HCT116 (cell line): ENCODE measurements around the gene DMD. TPM values are rescaled to one million over a fixed set of nuclear protein-coding genes. Genes with fewer than 3 reads are reported as not detected.

Source experiments
- ATAC-seq: fragments of 200-7000 bp; cut with Tn5 transposase; 2 replicates; pipeline ENCODE4 v1.9.1; 2020; ENCODE audit warnings: mild to moderate bottlenecking, moderate library complexity
- BruUV-seq: library from RNA; stranded (reverse); fragments of 400-500 nt; replicated peaks from 2 replicates; lab custom pipeline; 2021; lab: Mats Ljungman, UMichigan
- CTCF ChIA-PET: fragments of 300-600 bp; sonication (Branson Sonifier 250); formaldehyde crosslinking; loops from one replicate; lab custom pipeline; 2021; ENCODE audit warnings: antibody characterized with exemption; lab: Charles Lee
- POLR2A ChIA-PET: fragments of 300-600, 350-600 bp; sonication (Branson Sonifier 250); formaldehyde crosslinking; loops from one replicate; lab custom pipeline; 2021; ENCODE audit warnings: antibody characterized with exemption; lab: Charles Lee
- RAD21 ChIA-PET, 2 experiments: fragments of 300-600 bp; sonication (Branson Sonifier 250); formaldehyde crosslinking; loops; one replicate each; lab custom pipeline; 2023; ENCODE audit warnings: low total read pairs in 2 of 2; ENCODE audit not compliant: uncharacterized antibody in 2 of 2, unreplicated experiment in 2 of 2, low non-redundant PET in 1 of 2; lab: Charles Lee
- DNase-seq: peaks from one replicate; pipeline ENCODE4 v3.0.0-alpha.2; 2010; ENCODE audit warnings: low read depth, low spot score
- H2AFZ ChIP-seq: fragments of 200-600 bp; shearing (Covaris generic), sonication (generic); 2 replicates; pipeline ENCODE4 v1.6.1; 2017; ENCODE audit warnings: low read depth, mixed run types, mixed read lengths, antibody characterized with exemption, low read length; ENCODE audit not compliant: poor library complexity, severe bottlenecking
- H3K27ac ChIP-seq: 2 replicates; pipeline ENCODE4 v1.5.1; 2012; ENCODE audit warnings: low read depth, low read length
- H3K27me3 ChIP-seq: fragments of 200-600 bp; sonication (generic); 2 replicates; pipeline ENCODE4 v1.6.1; 2016; ENCODE audit warnings: mixed run types, low read length, mixed read lengths; ENCODE audit not compliant: insufficient read depth
- H3K36me3 ChIP-seq, 2 experiments: fragments of 200-500 bp in 1 of 2; fragments of 200-600 bp in 1 of 2; sonication (Bioruptor generic) in 1 of 2; sonication (generic) in 1 of 2; 2 replicates each; pipeline versions ENCODE4 v1.5.1 to v1.6.1; 2014 to 2016; ENCODE audit warnings: low read length in 2 of 2, inconsistent platforms in 1 of 2, mixed read lengths in 1 of 2, mixed run types in 1 of 2; ENCODE audit not compliant: insufficient read depth in 2 of 2, control insufficient read depth in 1 of 2
- H3K4me1 ChIP-seq, 2 experiments: fragments of 200-600 bp in 1 of 2; sonication (generic) in 1 of 2; 2 replicates each; pipeline versions ENCODE4 v1.5.1 to v1.6.1; 2012 to 2017; ENCODE audit warnings: low read length in 2 of 2, inconsistent platforms in 1 of 2, mild to moderate bottlenecking in 1 of 2, mixed read lengths in 1 of 2, mixed run types in 1 of 2, moderate library complexity in 1 of 2; ENCODE audit not compliant: insufficient read depth in 2 of 2, control insufficient read depth in 1 of 2
- H3K4me2 ChIP-seq: fragments of 200-600 bp; sonication (generic); 2 replicates; pipeline ENCODE4 v1.6.1; 2017; ENCODE audit warnings: mixed run types, low read length, mixed read lengths
- H3K4me3 ChIP-seq, 2 experiments: fragments of 200-600 bp in 1 of 2; sonication (generic) in 1 of 2; replicated peaks in 1 of 2; 2 replicates each; pipeline ENCODE4 v1.5.1; 2011 to 2016; ENCODE audit warnings: low read length in 2 of 2, control low read depth in 1 of 2, low read depth in 1 of 2, mild to moderate bottlenecking in 1 of 2, mixed read lengths in 1 of 2, mixed run types in 1 of 2
- H3K79me2 ChIP-seq: fragments of 200-600 bp; sonication (generic); 2 replicates; pipeline ENCODE4 v1.6.1; 2017; ENCODE audit warnings: mild to moderate bottlenecking, mixed run types, low read length, moderate library complexity, mixed read lengths; ENCODE audit not compliant: insufficient read depth
- H3K9ac ChIP-seq: fragments of 200-600 bp; sonication (generic); 2 replicates; pipeline ENCODE4 v1.6.1; 2016; ENCODE audit warnings: low read length, mixed read lengths
- H3K9me2 ChIP-seq: fragments of 200-600 bp; sonication (generic), shearing (Covaris generic); 2 replicates; pipeline ENCODE4 v1.6.1; 2017; ENCODE audit warnings: mixed run types, mild to moderate bottlenecking, moderate library complexity; ENCODE audit not compliant: insufficient read depth
- H3K9me3 ChIP-seq, 2 experiments: fragments of 200-500 bp in 1 of 2; fragments of 200-600 bp in 1 of 2; sonication (Bioruptor generic) in 1 of 2; sonication (generic) in 1 of 2; 2 replicates each; pipeline ENCODE4 v1.6.1; 2014 to 2017; ENCODE audit warnings: low read length in 2 of 2, mixed read lengths in 2 of 2, inconsistent platforms in 1 of 2, low read depth in 1 of 2, mild to moderate bottlenecking in 1 of 2, mixed run types in 1 of 2, moderate library complexity in 1 of 2; ENCODE audit not compliant: control insufficient read depth in 1 of 2, insufficient read depth in 1 of 2
- H4K20me1 ChIP-seq: fragments of 200-600 bp; sonication (generic), shearing (Covaris generic); 2 replicates; pipeline ENCODE4 v1.6.1; 2017; ENCODE audit warnings: mixed run types, mild to moderate bottlenecking, moderate library complexity; ENCODE audit not compliant: insufficient read depth
- EGR1 ChIP-seq: IDR thresholded peaks from 2 replicates; pipeline ENCODE4 v1.6.1; 2012; ENCODE audit warnings: low read depth
- ELF1 ChIP-seq: IDR thresholded peaks from 2 replicates; pipeline ENCODE4 v1.6.1; 2012; ENCODE audit warnings: low read depth, borderline replicate concordance
- EZH2 ChIP-seq: fragments of 200-600 bp; sonication (generic); IDR thresholded peaks from 2 replicates; pipeline ENCODE4 v1.6.1; 2017; ENCODE audit warnings: antibody characterized with exemption, mixed run types
- EZH2phosphoT487 ChIP-seq: fragments of 200-600 bp; IDR thresholded peaks from 2 replicates; pipeline ENCODE4 v1.6.1; 2018; ENCODE audit warnings: antibody characterized with exemption, borderline replicate concordance
- FOSL1 ChIP-seq: IDR thresholded peaks from 2 replicates; pipeline ENCODE4 v1.6.1; 2012; ENCODE audit warnings: low read depth
- POLR2A ChIP-seq: IDR thresholded peaks from 2 replicates; pipeline ENCODE4 v1.7.0; 2011; ENCODE audit warnings: borderline replicate concordance; ENCODE audit not compliant: insufficient read depth, insufficient read length; ENCODE audit errors: extremely low read depth
- POLR2AphosphoS5 ChIP-seq: IDR thresholded peaks from 2 replicates; pipeline ENCODE4 v1.6.1; 2011; ENCODE audit warnings: mild to moderate bottlenecking, low read depth, low read length, moderate library complexity
- SIN3A ChIP-seq: IDR thresholded peaks from 2 replicates; pipeline ENCODE4 v1.6.1; 2012; ENCODE audit warnings: low read depth
- SP1 ChIP-seq: IDR thresholded peaks from 2 replicates; pipeline ENCODE4 v1.6.1; 2012; ENCODE audit warnings: low read depth
- SRF ChIP-seq: IDR thresholded peaks from 2 replicates; pipeline ENCODE4 v1.6.1; 2012; ENCODE audit warnings: low read depth
- ZFX ChIP-seq: fragments of 450-650 bp; IDR thresholded peaks from 2 replicates; pipeline ENCODE4 v1.6.1; 2017
- intact Hi-C: fragments of 100-400 bp; cut with micrococcal nuclease; formaldehyde crosslinking; loops from 2 replicates; pipeline ENCODE4 v1.10.0; 2022
- total RNA-seq: library from RNA; stranded (reverse); gene quantifications from one replicate; pipeline ENCODE4 v1.2.1, GENCODE V29; 2021; ENCODE audit not compliant: unreplicated experiment
- TF ChIP-seq, protein P1 (sequence below): IDR thresholded peaks from 2 replicates; pipeline ENCODE4 v1.6.1; 2011; ENCODE audit warnings: mild to moderate bottlenecking, low read length, moderate library complexity; ENCODE audit not compliant: insufficient replicate concordance; ENCODE audit errors: extremely low read depth
- TF ChIP-seq, protein P2 (sequence below), 3 experiments: fragments of 200-600 bp in 1 of 3; sonication (generic) in 1 of 3; IDR thresholded peaks in 2 of 3; conservative IDR thresholded peaks in 1 of 3; 2 replicates each; pipeline ENCODE4 v1.5.1; 2012 to 2017; ENCODE audit warnings: low read depth in 2 of 3, low read length in 2 of 3, antibody characterized with exemption in 1 of 3, borderline replicate concordance in 1 of 3, control low read depth in 1 of 3, mild to moderate bottlenecking in 1 of 3, mixed read lengths in 1 of 3, mixed run types in 1 of 3, moderate library complexity in 1 of 3; ENCODE audit not compliant: insufficient read depth in 1 of 3
- TF ChIP-seq, protein P3 (sequence below): IDR thresholded peaks from 2 replicates; pipeline ENCODE4 v1.6.1; 2012; ENCODE audit warnings: low read depth
- TF ChIP-seq, protein P4 (sequence below): IDR thresholded peaks from 2 replicates; pipeline ENCODE4 v1.6.1; 2012
- TF ChIP-seq, protein P5 (sequence below): IDR thresholded peaks from 2 replicates; pipeline ENCODE4 v1.6.1; 2012

DMD gene
- total RNA-seq, 1 experiment from 2014 or later = 0.05 TPM

DNA sequence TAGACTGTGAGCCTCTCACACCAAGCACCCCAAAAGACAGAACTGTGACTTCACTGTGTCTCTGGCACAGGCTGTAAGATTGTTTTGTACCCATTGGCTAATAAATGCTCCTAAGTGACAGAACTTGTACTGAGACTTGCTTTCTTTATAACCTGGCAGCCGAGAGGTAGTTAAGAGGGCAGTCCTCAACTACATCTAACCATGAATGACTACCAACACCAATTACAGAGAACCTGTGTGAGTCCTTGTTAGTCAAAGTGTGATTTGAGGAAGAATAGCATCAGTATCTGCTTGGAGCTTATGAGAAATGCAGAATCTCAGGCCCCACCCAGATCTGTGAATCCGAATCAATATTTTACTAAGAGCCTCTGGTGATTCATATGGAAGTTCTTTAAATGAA is 1985.5 kb downstream of the DMD start:
- no peaks in the 10 kb centered on the region for H4K20me1 ChIP-seq
- no TSS peak for BruUV-seq
- no peaks in the 10 kb centered on the region for H3K36me3 ChIP-seq
- no peaks in the 10 kb centered on the region for H3K9me3 ChIP-seq
- no peaks in the 10 kb centered on the region for H3K9me2 ChIP-seq
- no peak overlapping the region for H3K9ac ChIP-seq
- H3K4me3 ChIP-seq = no peak overlapping the region
- H3K4me1 ChIP-seq = no peaks in the 10 kb centered on the region
- intact Hi-C loops = no loop called here
- ChIA-PET RAD21 (no interaction called here), CTCF (no interaction called here), POLR2A (no interaction called here)
- no peaks in the 10 kb centered on the region for H3K79me2 ChIP-seq
- DNase-seq = no peak
- ATAC-seq = no peak
- H3K27ac ChIP-seq = no peak overlapping the region
- H3K4me2 ChIP-seq = no peak overlapping the region
- TF ChIP-seq SIN3A = no peak
- TF ChIP-seq, protein P1, sequence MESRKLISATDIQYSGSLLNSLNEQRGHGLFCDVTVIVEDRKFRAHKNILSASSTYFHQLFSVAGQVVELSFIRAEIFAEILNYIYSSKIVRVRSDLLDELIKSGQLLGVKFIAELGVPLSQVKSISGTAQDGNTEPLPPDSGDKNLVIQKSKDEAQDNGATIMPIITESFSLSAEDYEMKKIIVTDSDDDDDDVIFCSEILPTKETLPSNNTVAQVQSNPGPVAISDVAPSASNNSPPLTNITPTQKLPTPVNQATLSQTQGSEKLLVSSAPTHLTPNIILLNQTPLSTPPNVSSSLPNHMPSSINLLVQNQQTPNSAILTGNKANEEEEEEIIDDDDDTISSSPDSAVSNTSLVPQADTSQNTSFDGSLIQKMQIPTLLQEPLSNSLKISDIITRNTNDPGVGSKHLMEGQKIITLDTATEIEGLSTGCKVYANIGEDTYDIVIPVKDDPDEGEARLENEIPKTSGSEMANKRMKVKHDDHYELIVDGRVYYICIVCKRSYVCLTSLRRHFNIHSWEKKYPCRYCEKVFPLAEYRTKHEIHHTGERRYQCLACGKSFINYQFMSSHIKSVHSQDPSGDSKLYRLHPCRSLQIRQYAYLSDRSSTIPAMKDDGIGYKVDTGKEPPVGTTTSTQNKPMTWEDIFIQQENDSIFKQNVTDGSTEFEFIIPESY = no peak
- TF ChIP-seq EGR1 = no peak
- TF ChIP-seq EZH2phosphoT487 = no peak
- TF ChIP-seq, protein P2, sequence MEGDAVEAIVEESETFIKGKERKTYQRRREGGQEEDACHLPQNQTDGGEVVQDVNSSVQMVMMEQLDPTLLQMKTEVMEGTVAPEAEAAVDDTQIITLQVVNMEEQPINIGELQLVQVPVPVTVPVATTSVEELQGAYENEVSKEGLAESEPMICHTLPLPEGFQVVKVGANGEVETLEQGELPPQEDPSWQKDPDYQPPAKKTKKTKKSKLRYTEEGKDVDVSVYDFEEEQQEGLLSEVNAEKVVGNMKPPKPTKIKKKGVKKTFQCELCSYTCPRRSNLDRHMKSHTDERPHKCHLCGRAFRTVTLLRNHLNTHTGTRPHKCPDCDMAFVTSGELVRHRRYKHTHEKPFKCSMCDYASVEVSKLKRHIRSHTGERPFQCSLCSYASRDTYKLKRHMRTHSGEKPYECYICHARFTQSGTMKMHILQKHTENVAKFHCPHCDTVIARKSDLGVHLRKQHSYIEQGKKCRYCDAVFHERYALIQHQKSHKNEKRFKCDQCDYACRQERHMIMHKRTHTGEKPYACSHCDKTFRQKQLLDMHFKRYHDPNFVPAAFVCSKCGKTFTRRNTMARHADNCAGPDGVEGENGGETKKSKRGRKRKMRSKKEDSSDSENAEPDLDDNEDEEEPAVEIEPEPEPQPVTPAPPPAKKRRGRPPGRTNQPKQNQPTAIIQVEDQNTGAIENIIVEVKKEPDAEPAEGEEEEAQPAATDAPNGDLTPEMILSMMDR (IDR thresholded peaks at IDR 0.05 in 2 of 3, conservative IDR thresholded peaks at IDR 0.05 in 1 of 3; ENCODE audit: borderline replicate concordance in 1 of 3, insufficient read depth in 1 of 3, low read depth in 2 of 3, low read length in 2 of 3) = no peak
- TF ChIP-seq SRF = no peak
- TF ChIP-seq POLR2A = no peak
- TF ChIP-seq, protein P3, sequence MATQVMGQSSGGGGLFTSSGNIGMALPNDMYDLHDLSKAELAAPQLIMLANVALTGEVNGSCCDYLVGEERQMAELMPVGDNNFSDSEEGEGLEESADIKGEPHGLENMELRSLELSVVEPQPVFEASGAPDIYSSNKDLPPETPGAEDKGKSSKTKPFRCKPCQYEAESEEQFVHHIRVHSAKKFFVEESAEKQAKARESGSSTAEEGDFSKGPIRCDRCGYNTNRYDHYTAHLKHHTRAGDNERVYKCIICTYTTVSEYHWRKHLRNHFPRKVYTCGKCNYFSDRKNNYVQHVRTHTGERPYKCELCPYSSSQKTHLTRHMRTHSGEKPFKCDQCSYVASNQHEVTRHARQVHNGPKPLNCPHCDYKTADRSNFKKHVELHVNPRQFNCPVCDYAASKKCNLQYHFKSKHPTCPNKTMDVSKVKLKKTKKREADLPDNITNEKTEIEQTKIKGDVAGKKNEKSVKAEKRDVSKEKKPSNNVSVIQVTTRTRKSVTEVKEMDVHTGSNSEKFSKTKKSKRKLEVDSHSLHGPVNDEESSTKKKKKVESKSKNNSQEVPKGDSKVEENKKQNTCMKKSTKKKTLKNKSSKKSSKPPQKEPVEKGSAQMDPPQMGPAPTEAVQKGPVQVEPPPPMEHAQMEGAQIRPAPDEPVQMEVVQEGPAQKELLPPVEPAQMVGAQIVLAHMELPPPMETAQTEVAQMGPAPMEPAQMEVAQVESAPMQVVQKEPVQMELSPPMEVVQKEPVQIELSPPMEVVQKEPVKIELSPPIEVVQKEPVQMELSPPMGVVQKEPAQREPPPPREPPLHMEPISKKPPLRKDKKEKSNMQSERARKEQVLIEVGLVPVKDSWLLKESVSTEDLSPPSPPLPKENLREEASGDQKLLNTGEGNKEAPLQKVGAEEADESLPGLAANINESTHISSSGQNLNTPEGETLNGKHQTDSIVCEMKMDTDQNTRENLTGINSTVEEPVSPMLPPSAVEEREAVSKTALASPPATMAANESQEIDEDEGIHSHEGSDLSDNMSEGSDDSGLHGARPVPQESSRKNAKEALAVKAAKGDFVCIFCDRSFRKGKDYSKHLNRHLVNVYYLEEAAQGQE = no peak
- no peak for TF ChIP-seq FOSL1
- no peak for TF ChIP-seq ZFX
- no peak for TF ChIP-seq EZH2
- TF ChIP-seq POLR2AphosphoS5 = no peak
- TF ChIP-seq, protein P4, sequence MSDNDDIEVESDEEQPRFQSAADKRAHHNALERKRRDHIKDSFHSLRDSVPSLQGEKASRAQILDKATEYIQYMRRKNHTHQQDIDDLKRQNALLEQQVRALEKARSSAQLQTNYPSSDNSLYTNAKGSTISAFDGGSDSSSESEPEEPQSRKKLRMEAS = no peak
- no peak for TF ChIP-seq SP1
- TF ChIP-seq ELF1 = no peak
- TF ChIP-seq, protein P5, sequence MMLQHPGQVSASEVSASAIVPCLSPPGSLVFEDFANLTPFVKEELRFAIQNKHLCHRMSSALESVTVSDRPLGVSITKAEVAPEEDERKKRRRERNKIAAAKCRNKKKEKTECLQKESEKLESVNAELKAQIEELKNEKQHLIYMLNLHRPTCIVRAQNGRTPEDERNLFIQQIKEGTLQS = no peak
- H3K27me3 ChIP-seq = no peaks in the 10 kb centered on the region
- no peak overlapping the region for H2AFZ ChIP-seq
